HG03354 (cell line): ENCODE measurements around the gene PDLIM4.

Experiments used
- ATAC-seq: cut with Tn5 transposase; IDR thresholded peaks from one replicate; pipeline ENCODE4 v1.9.1; 2021; ENCODE audit warnings: mild to moderate bottlenecking; ENCODE audit not compliant: unreplicated experiment, poor library complexity, severe bottlenecking

Gene PDLIM4, protein sequence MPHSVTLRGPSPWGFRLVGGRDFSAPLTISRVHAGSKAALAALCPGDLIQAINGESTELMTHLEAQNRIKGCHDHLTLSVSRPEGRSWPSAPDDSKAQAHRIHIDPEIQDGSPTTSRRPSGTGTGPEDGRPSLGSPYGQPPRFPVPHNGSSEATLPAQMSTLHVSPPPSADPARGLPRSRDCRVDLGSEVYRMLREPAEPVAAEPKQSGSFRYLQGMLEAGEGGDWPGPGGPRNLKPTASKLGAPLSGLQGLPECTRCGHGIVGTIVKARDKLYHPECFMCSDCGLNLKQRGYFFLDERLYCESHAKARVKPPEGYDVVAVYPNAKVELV

GRCh38 chr5:132257131-132258101 is at the start of gene PDLIM4:
Gene PDLIM4 (plus strand): TSS chr5:132257696. CDS start chr5:132257735, 39 bp downstream.
- ATAC-seq, result no peak

- no peak for ATAC-seq
Measured at GRCh38 chr5:132207778-132208177, 49.7 kb upstream of the PDLIM4 start.

- no peak for ATAC-seq
Measured at GRCh38 chr5:132209131-132209530, 48.4 kb upstream of the PDLIM4 start.

DNA sequence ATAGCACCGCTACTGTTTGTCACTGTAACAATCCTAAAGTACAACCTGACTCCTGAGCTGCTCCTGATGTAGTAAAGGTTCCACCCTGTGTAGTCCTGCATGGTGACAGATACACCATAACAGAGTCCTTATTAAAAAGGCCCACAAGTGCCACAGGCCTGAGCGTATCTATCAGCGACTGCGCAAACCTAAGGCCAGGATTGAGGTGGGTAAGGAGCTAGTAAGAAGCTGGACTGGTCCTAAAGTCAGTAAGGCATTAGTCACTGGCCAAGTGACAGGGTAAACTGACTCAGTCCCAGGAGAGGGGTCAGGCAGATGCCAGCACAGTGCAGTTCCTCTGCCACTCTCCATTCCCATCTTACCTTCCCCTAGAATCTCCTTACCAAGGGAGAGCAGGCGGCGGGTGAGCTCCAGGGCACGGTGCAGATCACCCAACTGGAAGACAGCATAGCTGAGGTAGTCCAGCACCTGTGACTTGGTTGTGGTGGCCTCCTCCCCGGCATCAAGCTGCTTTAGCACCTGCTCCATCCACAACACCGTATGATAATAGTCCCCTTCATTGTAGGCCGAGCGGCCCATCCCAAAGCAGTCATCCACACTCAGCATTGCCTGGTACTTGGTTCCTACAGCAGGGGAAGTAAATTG is 47.5 kb upstream of the PDLIM4 start:
- no peak for ATAC-seq

- ATAC-seq, result no peak
Measured at GRCh38 chr5:132210944-132211343, 46.6 kb upstream of the PDLIM4 start.

DNA sequence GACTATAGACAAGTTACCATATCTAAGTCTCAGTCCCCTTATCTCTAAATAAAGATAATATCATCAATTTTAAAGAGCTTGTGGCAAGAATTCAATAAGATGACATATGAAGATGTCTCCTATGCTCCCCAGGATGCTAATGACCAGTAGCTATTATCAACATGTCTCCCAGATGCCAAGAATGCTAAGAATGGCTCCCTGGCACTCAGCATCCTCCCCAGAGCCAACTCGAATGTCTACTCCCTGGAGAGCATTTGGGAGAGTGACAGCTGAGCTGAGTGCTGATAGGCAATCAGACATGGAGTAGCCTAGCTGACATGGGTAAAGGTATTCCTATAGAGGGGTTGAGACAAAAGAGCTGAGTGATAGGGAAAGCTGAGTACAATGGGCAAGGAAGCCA is 45.7 kb upstream of the PDLIM4 start:
- no peak for ATAC-seq

GRCh38 chr5:132213666-132214065 is 43.8 kb upstream of the PDLIM4 start:
- no peak for ATAC-seq

- ATAC-seq, result no peak
Measured at GRCh38 chr5:132214491-132214890, 43.0 kb upstream of the PDLIM4 start.

DNA sequence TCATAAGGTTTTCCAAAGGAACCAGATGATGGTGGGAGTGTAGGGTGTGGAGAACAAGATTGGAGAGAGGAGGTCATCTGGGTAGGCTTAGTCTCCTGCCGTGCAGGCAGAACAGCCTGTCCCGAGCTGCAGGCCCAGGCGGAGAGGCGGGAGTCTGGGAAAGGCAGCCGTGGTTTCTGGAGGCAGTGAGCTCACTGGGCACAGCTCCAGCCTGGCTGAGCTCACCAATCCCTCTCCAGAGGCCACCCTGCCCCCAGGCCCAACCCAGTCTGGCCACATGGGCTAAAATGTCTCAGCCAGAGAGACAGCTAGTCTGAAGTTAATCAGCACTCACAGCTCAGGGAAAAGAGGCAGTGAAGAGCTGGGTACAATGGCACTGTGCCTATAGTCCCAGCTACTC is 42.2 kb upstream of the PDLIM4 start:
- ATAC-seq, result no peak

GRCh38 chr5:132218321-132218720 is 39.2 kb upstream of the PDLIM4 start:
- no peak for ATAC-seq

- no peak for ATAC-seq
Measured at GRCh38 chr5:132219289-132219970, 38.1 kb upstream of the PDLIM4 start.

DNA sequence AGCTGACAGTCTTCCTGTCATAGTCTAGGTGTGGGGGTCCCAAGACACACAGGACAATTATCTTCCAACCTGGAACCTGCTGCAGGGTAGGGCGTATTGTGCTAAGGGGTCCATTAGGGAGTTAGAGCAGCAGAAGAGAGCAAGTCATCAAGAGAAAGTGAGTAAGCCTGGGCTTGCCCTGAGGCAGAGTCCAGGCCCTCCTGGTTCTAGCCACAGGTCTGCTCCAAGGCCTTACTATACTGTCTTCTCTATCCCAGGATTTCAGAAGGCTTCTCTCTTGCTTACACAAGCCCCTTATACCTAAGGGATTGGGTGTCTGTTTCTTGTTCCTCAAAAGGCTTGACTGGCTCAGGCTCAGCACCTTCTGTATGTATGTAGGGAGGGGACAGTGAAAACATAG is 37.5 kb upstream of the PDLIM4 start:
- no peak for ATAC-seq

DNA sequence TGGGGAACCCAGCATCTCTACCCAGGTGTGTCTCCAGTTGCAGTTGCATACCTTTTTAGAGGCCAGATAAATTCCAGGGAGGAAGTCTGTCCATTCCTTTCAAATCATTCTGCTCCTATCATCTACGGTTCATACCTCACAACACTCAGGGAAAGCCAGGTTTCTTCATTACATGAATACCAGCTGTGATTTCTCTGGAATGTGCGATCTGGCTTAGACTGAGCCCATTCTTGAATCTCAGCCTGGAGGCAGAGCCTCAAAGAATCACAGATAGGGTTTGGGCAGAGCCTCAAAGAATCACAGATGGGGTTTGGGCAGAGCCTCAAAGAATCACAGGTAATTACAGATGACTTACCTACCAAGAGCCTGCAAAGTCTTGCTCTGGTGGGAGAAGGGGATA is 37.0 kb upstream of the PDLIM4 start:
- no peak for ATAC-seq

GRCh38 chr5:132221781-132222648 is 35.5 kb upstream of the PDLIM4 start:
- peak; percentile 20 for ATAC-seq

GRCh38 chr5:132222649-132223038 is 34.9 kb upstream of the PDLIM4 start:
- peak; percentile 72 for ATAC-seq

- no peak for ATAC-seq
Measured at GRCh38 chr5:132223861-132224260, 33.6 kb upstream of the PDLIM4 start.

- ATAC-seq, result no peak
Measured at GRCh38 chr5:132224716-132225115, 32.8 kb upstream of the PDLIM4 start.

DNA sequence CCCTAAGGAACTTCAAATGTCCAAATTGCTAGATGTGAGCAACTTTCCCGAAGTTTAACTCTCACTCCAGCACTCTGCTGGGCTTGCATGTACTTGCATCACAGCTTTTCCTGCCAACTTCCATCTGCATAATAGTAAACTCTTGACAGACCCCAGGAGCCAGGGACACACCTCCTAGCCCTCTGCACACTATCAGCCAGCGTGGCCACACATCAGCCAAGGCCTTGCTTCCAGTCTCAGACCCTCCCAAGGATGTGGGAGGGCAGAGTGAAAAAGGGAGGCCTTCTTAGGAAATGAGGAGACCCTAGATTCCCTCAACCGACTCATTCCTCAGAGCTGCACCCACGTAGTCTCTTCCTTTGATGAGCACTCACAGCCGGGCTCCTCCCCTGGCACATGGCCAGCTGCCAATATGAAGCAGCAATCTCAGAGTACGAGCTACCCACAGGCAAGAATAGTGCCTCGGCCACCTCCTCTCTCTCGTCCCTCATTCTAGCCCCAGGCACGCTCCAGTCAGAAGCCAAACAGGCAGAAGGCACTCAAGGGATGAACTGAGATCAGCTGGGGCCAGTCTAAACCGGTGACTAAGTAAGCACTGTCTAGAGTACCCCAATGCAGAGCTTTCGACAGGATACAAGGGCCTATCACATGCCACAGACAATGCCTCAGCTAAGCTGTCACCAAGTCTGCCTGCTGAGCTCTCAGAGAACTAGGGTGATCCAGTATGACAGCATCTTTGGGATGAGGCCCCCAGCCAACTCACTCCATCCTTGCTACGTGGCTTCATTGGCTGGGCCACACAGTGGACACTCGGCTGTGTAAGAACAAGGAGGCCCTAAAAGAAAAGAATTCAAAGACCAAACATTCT is 32.1 kb upstream of the PDLIM4 start:
- no peak for ATAC-seq
